Stimulated activated CD4-positive, alpha-beta T cell treated with anti-CD3 and anti-CD28 coated beads, TNF-alpha, amount 100 ng/mL, for 4 hours (primary cell): ENCODE measurements around the gene ISG20L2.

ENCODE experiments used
- DNase-seq, 3 experiments: peaks; one replicate each; pipeline ENCODE4 v3.0.0-alpha.2; 2020; ENCODE audit warnings: low read depth in 3 of 3

Gene ISG20L2

DNA sequence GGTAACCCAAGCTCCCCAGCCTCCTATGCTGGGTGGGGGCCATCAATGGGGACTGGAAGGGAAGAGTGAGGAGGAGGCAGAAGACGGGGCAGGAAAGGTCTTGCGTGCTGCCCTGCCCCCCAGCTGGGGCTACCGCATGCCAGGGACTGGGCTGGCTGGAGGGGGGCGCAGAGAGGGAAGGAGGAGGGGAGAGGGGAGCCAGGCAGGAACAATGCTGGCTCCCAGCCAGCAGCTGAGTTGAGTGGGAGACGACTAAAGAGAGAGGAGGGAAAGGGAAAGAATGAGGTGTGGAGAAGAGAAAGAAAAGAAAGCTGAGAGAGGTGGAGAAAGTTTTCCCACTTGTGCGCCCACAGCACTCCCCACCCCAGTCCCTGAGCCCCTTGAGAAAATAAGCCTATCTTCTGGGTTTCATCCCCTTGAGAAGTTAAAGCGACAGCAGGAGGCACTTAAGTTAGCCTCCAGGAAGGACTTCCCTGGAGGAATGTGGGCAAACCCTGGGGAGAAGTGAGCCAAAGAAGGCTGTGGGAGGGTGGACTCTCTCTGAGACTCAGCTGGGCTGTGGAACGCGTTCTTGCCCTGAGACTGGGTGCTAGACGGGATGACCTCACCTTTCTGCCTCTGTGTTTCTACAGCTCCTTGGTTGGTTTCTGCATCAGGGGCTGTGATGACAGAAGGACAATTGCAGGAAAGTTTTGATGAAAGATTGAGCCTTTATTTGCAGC lies 38.5 kb downstream of the ISG20L2 start:
- DNase-seq = no peak

GRCh38 chr1:156689035-156689952 lies 39.3 kb downstream of the ISG20L2 start:
- peak; percentile 51 to 57 (median 54) for DNase-seq

- no peak for DNase-seq
Measured at GRCh38 chr1:156684227-156684782, 44.3 kb downstream of the ISG20L2 start.

GRCh38 chr1:156682166-156682890 lies 46.2 kb downstream of the ISG20L2 start:
- DNase-seq = no peak

- DNase-seq = no peak
Measured at GRCh38 chr1:156681196-156681960, 47.2 kb downstream of the ISG20L2 start.

GRCh38 chr1:156680056-156680455 lies 48.5 kb downstream of the ISG20L2 start:
- DNase-seq = no peak

GRCh38 chr1:156677616-156678596 lies 50.7 kb downstream of the ISG20L2 start:
- no peak for DNase-seq

GRCh38 chr1:156676820-156677615 lies 51.5 kb downstream of the ISG20L2 start, which contains the start of gene NES:
TSS of gene NES (minus strand) at chr1:156677407. CDS start at chr1:156677264, 143 bp downstream.
- DNase-seq = no peak

DNA sequence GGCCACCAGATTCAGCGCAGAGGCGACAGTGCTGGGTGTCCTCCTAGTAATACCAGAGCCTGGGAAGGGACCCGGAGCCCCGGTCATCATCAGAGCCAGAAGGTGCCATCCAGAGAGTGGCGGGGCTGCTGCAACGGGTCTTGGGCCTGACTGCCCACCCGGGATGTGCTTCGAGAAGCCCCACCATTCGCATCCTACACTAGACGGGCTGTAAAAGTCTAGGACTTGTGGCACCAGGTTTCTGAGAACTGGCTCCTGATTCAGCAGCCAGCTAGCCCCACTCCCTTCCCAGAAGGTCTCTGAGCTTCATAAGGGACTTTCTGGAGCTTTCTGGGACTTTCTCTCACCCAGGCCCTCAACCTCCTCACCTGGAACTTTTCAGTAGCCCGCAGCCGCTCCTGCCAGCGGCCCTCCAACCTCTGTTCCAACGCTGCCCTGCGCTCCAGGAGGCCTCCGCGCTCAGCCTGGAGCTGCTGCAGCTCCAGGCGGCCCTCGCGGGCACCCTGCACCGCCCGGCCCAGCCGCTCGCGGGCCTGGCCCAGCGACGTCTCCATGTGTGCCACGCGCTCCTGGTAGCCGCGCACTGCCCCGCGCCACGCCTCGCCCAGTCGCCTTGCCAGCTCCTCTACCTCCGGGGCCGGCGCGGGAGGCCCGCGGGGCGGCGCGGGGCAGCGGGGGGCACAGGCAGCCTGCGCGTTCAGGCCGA lies 52.3 kb downstream of the ISG20L2 start:
- DNase-seq = no peak

DNA sequence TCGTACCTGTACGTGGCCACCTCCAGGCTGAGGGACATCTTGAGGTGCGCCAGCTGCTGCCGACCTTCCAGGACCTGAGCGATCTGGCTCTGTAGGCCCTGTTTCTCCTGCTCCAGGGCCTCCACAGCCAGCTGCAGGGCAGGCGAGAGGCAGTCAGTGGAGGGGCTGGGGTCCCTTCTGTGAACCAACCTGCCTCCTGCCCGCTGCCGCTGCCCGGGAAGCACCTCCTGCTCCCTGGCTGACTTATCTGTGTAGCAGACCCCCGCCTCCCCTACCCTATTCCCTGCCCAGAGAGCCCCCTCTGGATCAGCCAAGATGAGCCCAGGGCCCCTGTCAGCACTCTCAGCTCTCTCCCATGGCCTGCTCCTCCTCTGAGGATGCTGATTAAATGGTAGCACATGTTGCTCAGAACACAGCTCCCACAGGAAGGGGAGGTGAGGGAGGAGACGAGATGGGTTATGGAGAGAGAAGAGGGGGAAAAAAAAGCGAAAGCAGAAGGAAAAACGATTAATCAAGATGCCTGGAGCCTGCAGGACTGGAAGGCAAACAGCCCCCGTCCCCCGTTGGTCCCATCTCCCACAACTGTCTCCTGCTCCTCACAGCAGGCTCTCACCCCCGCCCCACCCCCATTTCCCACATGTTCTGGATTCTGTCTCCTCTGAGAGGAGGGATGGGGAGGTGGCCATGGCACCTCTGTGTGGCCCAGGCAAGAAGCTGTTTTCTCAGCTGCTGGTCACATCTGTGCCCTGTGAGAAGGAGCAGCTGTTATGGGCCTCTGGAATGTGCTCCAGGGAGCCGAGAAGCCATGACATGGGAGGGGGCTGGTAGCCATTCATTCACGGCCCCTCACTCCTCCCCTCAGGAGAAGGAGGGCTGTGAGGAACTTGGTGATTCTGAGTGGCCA lies 53.1 kb downstream of the ISG20L2 start:
- DNase-seq = no peak

DNA sequence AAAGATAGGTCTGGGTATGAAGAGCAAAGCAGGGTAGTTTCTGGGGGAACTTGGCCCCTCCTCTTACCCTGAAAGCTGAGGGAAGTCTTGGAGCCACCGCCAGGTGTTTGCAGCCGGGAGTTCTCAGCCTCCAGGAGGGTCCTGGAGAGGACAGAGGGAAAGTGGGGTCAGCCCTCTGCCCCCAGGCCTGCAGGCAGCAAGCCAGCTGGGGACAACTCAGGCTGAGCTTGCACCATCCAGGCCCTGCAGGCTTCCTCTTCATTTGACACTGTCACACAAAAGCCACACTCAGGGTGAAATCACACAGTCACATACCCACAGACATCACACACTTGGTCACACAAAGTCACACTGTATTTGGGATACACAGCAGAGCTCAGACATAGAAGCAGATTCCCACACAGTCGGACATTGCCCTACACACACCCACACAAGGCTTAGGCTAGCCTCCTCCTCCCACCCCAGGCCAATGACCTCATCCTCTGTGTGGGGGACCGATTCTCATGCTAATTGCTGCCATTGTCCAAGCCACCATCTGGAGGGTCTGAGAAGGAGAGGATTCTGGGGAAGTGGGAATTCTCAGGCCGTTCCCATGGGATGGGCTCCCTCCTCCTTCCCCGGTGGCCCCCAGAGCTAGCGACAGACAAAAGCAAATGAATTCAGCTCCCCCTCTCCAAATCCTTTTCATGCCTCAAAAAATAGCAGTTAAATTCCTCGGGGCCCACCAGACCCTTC lies 55.0 kb downstream of the ISG20L2 start:
- no peak for DNase-seq
